BLaER1 (cell line): ENCODE measurements around the gene AFAP1L2.

ENCODE experiments used
- H3K27ac ChIP-seq: shearing (Covaris generic); formaldehyde crosslinking; 2 replicates; pipeline ENCODE4 v1.8.1; 2022
- H3K27me3 ChIP-seq: shearing (Covaris generic); formaldehyde crosslinking; 2 replicates; pipeline ENCODE4 v1.8.1; 2022
- H3K36me3 ChIP-seq: shearing (Covaris generic); formaldehyde crosslinking; 2 replicates; pipeline ENCODE4 v1.8.1; 2022
- H3K4me1 ChIP-seq: shearing (Covaris generic); formaldehyde crosslinking; 2 replicates; pipeline ENCODE4 v1.8.1; 2022
- H3K4me2 ChIP-seq: shearing (Covaris generic); formaldehyde crosslinking; 2 replicates; pipeline ENCODE4 v1.8.1; 2022
- H3K4me3 ChIP-seq: shearing (Covaris generic); formaldehyde crosslinking; 2 replicates; pipeline ENCODE4 v1.8.1; 2022
- H3K9ac ChIP-seq: shearing (Covaris generic); formaldehyde crosslinking; 2 replicates; pipeline ENCODE4 v1.8.1; 2022
- H3K9me3 ChIP-seq: shearing (Covaris generic); formaldehyde crosslinking; 2 replicates; pipeline ENCODE4 v1.8.1; 2022
- H4K20me1 ChIP-seq: shearing (Covaris generic); formaldehyde crosslinking; 2 replicates; pipeline ENCODE4 v1.8.1; 2022
- Cebpa-rat ChIP-seq: shearing (Covaris generic); IDR thresholded peaks from 2 replicates; pipeline ENCODE4 v1.8.1; 2022

The AFAP1L2 gene

DNA sequence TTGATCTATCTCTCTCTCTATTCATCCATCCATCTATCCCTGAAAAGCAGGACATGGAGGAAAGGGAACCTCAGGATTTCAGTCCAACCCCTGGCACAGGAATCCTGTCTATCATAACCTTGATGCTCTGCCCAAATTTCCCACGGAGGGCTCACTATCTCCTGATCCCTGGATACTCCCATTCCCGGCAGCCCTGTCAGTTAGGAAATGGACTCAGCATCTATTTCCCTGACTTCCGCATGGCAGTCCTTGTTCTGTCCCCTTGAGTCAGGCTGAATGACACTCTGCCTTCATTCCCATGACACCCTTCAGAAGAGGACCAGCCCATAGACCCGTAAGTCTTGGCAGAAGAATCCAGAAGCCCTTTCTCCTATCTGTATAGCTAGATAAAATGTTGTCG lies 87.6 kb downstream of the AFAP1L2 start:
- Histone ChIP-seq H3K4me3 (no peak overlapping the region), H4K20me1 (no peaks in the 10 kb centered on the region), H3K27me3 (no peaks in the 10 kb centered on the region), H3K36me3 (no peaks in the 10 kb centered on the region), H3K4me2 (no peak overlapping the region), H3K4me1 (no peaks in the 10 kb centered on the region), H3K27ac (no peak overlapping the region), H3K9me3 (no peaks in the 10 kb centered on the region), H3K9ac (no peak overlapping the region)
- TF ChIP-seq Cebpa-rat: no peak

DNA sequence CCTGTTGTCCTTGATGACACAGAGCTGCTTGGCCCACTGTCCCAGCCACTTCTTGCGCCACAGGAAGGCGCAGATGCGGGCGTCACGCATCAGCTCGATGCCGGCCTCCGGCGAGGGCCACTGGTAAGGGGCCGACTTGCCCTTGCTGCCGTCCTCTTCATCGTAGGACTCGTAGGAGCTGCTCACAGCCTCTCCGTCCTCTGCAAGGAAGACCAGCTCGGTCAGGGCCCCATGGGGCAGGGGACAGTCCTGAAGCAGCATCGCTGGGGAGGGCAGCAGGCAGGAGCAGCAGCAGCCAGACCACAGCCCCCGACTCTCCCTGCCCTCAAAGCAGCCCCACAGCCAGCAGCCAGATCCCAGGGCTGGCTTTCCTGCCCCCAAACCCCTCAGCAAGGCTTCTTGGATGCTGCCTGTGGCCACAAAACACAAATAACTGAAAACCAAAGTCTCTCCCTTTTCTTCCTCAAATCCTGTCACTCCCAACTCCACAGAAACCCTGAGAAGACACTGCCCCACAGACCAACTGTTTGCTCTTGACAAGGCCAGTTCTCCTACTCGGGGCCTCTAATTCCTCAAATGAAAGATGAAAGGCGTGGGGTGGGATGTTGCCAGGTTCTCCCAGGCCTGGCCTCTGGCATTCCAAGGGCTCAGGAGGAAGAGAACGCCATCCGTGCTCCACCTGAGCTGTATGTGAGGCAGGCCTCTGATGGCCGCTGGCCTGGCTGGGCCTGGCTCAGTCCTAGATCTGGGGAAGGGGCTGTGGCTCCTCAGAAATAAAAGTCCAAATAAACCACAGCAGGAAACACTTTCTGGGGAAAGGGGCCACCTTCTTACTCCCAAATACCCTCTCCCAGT lies 88.5 kb downstream of the AFAP1L2 start:
- Histone ChIP-seq H3K4me2 (no peak overlapping the region), H3K36me3 (no peaks in the 10 kb centered on the region), H3K27me3 (no peaks in the 10 kb centered on the region), H3K4me1 (no peaks in the 10 kb centered on the region), H4K20me1 (no peaks in the 10 kb centered on the region), H3K9me3 (no peaks in the 10 kb centered on the region), H3K4me3 (no peak overlapping the region), H3K9ac (no peak overlapping the region), H3K27ac (no peak overlapping the region)
- TF ChIP-seq Cebpa-rat: no peak

DNA sequence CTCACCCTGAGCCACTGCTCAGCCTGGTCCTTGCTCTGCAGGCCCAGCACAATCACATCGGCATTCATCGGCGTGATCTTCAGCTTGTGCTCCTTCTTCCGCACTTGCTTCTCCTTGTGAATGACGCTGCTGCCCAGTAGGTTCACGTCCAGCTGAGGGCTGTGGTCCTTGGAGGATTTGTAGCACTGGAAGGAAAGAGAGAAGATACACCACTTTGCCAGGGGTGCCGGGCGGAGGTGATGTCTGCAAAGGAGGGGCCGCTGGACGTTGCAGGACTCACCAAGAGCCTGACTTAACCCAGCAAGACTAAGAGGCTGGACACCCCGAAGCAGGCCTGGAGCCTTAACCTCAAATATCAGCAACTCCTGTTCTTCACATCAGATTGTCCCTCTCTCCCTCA lies 90.4 kb downstream of the AFAP1L2 start:
- H4K20me1 ChIP-seq: no peaks in the 10 kb centered on the region
- no peak overlapping the region for H3K4me3 ChIP-seq
- no peaks in the 10 kb centered on the region for H3K36me3 ChIP-seq
- H3K4me1 ChIP-seq: no peaks in the 10 kb centered on the region
- TF ChIP-seq Cebpa-rat: no peak
- no peak overlapping the region for H3K4me2 ChIP-seq
- no peak overlapping the region for H3K9ac ChIP-seq
- no peaks in the 10 kb centered on the region for H3K27me3 ChIP-seq
- H3K9me3 ChIP-seq: no peaks in the 10 kb centered on the region
- no peak overlapping the region for H3K27ac ChIP-seq

DNA sequence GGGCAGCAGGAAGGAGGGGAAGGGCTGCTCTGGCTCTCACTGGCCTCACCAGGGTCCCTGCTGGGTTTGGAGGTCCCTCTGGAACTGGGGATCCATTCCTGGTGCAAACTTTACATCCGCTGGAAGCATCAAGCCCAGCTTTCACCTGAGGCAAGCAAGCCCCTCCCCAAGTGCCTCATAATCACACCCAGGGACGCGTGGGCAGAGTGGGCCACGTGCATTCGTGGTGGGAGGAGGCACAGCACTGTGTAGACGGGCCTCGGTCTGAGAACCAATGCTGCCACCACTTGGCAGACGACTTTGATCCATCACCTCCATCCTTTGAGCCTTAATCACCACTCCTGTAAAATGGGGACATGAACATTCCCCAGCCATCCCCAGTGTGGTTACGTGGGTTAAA lies 91.2 kb downstream of the AFAP1L2 start:
- H3K4me2 ChIP-seq: no peak overlapping the region
- no peaks in the 10 kb centered on the region for H3K9me3 ChIP-seq
- no peak overlapping the region for H3K27ac ChIP-seq
- TF ChIP-seq Cebpa-rat: no peak
- H3K4me1 ChIP-seq: peaks cover under 1% of the 10 kb centered on the region; the same call in 1 of the 2 replicates
- no peaks in the 10 kb centered on the region for H4K20me1 ChIP-seq
- no peaks in the 10 kb centered on the region for H3K36me3 ChIP-seq
- H3K9ac ChIP-seq: no peak overlapping the region
- no peaks in the 10 kb centered on the region for H3K27me3 ChIP-seq
- H3K4me3 ChIP-seq: no peak overlapping the region

DNA sequence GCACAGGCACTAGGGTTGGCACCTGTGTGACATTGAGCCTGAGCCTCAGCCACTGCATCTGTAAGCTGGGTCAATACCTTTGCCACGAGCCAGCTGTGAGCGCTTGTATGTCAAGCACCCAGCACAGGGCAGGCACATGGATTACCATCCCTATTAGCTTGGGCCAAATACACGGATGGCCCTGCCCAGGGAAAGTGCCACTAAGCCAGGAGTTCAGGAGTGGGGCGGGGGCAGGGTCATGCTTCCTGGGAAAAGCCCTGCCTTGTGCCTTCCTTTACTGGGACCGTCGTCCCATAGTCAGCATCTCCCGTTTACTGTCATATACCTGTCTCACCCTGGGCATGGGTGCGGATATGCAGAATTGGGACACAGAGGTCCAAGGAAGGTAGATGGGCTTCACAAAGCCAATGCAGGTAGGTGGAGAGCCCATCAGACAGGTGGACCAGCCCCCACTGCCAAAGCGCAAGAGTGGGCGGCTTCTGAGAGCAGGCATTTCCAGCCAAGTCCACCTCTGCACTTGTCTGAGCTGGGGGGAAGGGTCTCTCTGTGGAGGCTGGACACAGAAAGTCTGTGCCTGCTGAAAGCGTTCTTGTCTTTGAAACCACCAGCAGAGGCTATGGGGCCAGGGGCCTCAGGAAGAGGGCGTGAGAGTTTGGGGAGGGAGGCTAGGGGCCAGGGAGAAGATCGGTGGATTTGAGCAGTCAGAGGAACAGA lies 92.6 kb downstream of the AFAP1L2 start:
- TF ChIP-seq Cebpa-rat: no peak
- peaks cover 15% of the 10 kb centered on the region for H3K4me1 ChIP-seq
- no peak overlapping the region for H3K4me3 ChIP-seq
- no peak overlapping the region for H3K27ac ChIP-seq
- H4K20me1 ChIP-seq: no peaks in the 10 kb centered on the region
- H3K36me3 ChIP-seq: no peaks in the 10 kb centered on the region
- H3K9ac ChIP-seq: no peak overlapping the region
- H3K9me3 ChIP-seq: no peaks in the 10 kb centered on the region
- H3K27me3 ChIP-seq: no peaks in the 10 kb centered on the region
- no peak overlapping the region for H3K4me2 ChIP-seq

DNA sequence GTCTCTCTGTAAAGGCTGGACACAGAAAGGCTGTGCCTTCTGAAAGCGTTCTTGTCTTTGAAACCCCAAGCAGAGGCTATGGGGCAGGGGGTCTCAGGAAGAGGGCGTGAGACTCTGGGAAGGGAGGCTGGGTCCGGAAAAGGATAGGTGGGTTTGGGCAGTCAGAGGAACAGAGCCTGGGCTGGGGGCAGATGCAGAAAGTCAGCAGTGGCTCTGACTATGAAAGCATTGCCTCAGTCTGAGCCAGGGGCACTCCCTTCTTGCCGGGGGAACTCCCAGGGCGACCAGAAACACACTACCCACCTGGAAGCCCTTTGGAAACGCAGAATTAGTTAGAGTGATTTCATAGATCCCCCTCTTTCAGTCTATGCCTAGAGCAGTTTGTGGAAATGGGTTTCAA lies 93.3 kb downstream of the AFAP1L2 start:
- H3K4me2 ChIP-seq: no peak overlapping the region
- no peaks in the 10 kb centered on the region for H4K20me1 ChIP-seq

DNA sequence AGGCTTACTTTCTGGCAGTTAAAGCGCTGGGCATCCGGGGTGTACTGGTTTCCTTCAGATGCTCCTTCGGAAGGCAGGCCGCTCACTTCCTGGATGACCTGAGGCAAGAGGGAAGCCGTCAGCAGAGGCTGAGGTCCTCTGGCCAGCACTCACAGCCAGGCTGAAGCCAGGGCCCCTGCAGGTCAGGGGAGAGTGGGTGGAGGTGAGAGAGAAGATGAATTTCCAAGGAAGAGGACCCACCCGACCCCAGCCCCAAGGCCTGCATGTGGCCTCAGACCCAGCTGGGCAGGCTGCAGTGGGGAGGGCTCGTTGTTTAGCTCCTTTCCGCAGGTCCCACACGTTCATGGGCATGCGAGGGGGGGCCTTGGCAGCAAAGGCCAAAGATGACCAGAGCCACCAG lies 94.0 kb downstream of the AFAP1L2 start:
- Histone ChIP-seq H3K27ac (no peak overlapping the region), H3K4me2 (no peak overlapping the region), H3K36me3 (no peaks in the 10 kb centered on the region), H3K9ac (no peak overlapping the region), H3K4me1 (peaks cover 20% of the 10 kb centered on the region), H3K4me3 (no peak overlapping the region), H3K27me3 (no peaks in the 10 kb centered on the region), H3K9me3 (no peaks in the 10 kb centered on the region), H4K20me1 (no peaks in the 10 kb centered on the region)
- TF ChIP-seq Cebpa-rat: no peak

More for the DNA sequence above, 93.3 kb downstream of the AFAP1L2 start:
- no peaks in the 10 kb centered on the region for H3K36me3 ChIP-seq
- no peaks in the 10 kb centered on the region for H3K27me3 ChIP-seq
- no peak for TF ChIP-seq Cebpa-rat
- peaks cover 20% of the 10 kb centered on the region for H3K4me1 ChIP-seq
- no peak overlapping the region for H3K9ac ChIP-seq
- no peak overlapping the region for H3K4me3 ChIP-seq
- no peak overlapping the region for H3K27ac ChIP-seq
- H3K9me3 ChIP-seq: no peaks in the 10 kb centered on the region

DNA sequence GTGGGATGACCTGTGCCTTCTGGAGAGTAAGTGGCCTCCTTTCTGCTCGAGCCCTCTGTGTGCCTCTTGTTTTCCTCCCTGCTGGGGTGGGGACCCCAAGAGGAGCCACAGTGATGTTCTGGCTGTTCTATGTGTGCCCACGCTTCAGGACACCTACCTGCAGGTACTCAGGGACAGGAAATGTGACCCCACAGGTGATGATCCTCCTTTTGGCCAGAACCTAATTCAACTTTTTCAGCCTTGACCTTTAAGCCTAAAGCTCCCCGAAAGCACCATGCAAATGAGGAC lies 95.0 kb downstream of the AFAP1L2 start:
- Histone ChIP-seq H3K9me3 (no peaks in the 10 kb centered on the region), H3K36me3 (no peaks in the 10 kb centered on the region)

DNA sequence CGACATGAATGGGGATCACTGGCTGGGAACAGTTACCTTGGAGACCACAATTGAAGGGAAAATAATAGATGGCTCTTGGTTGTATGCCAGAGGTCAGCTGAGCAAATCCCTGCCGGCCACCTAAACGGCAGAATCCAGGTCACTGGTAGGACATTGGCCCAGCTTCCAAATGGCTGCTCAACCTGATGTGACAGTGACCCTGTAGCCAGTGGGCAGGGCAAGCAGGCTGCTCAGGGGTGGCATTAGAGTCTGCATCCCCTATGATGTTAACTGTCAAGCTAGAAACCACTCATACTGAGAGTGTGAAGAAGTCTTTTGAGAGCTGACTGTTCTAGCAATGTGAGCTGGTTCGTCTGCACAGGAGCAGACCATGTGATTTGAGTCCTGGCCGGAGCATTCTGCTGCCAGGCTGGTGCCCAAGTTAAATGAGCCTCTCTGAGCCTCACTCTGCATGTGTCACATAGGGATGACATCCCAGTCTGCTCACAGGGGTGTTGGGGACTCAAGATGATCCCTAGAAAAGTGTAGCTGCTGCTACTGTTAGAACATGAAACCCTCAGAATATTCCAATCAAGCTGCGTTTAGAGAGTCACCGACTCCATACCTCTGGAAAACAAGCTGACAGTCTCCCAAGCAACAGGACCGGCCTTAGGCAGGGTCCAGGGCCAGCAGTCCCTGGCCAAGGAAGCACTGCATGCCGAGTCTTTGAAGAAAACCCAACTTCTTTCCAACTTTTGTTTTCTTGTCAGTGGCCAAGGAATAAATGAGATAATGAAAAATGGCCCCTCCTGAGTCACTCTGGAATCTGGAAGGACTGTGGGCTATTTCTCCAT lies 95.6 kb downstream of the AFAP1L2 start:
- H4K20me1 ChIP-seq: no peaks in the 10 kb centered on the region

More for the DNA sequence above, 95.0 kb downstream of the AFAP1L2 start:
- peaks cover 20% of the 10 kb centered on the region for H3K4me1 ChIP-seq
- H3K27me3 ChIP-seq: no peaks in the 10 kb centered on the region
- no peak overlapping the region for H3K4me2 ChIP-seq
- H3K4me3 ChIP-seq: no peak overlapping the region
- H4K20me1 ChIP-seq: no peaks in the 10 kb centered on the region
- H3K9ac ChIP-seq: no peak overlapping the region
- no peak for TF ChIP-seq Cebpa-rat
- no peak overlapping the region for H3K27ac ChIP-seq

DNA sequence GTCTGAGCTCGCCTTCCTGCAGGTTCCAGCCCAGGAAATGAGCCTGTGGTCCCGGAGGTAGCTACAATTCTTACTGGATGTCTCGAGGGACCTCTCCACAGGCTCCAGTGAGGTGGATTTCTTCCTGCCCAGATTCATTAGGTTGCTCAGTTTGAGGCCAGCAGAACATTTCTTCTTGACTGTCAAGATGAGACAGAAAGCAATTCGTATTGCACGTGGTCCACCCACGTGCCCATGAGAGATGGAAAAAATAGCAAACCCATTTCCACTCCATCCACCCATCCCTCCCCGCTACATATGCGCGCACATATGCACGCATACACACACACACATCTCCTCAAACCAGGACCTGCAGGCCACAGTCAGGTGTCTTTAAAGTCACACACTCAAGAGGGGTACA lies 96.6 kb downstream of the AFAP1L2 start:
- peak overlapping the region; percentile 49 for H3K4me2 ChIP-seq
- no peak for TF ChIP-seq Cebpa-rat
- no peaks in the 10 kb centered on the region for H4K20me1 ChIP-seq
- H3K36me3 ChIP-seq: no peaks in the 10 kb centered on the region
- no peak overlapping the region for H3K9ac ChIP-seq
- H3K27ac ChIP-seq: no peak overlapping the region
- no peaks in the 10 kb centered on the region for H3K9me3 ChIP-seq
- no peaks in the 10 kb centered on the region for H3K27me3 ChIP-seq
- H3K4me1 ChIP-seq: peaks cover 32% of the 10 kb centered on the region
- no peak overlapping the region for H3K4me3 ChIP-seq

More for the DNA sequence above, 95.6 kb downstream of the AFAP1L2 start:
- Histone ChIP-seq H3K9ac (no peak overlapping the region), H3K9me3 (no peaks in the 10 kb centered on the region), H3K36me3 (no peaks in the 10 kb centered on the region), H3K4me1 (peaks cover 22% of the 10 kb centered on the region), H3K4me2 (no peak overlapping the region), H3K4me3 (no peak overlapping the region), H3K27me3 (no peaks in the 10 kb centered on the region), H3K27ac (no peak overlapping the region)
- TF ChIP-seq Cebpa-rat: no peak
